Measurements from ENCODE around the gene RNF11. TPM values are rescaled to one million over a fixed set of nuclear protein-coding genes. Genes with fewer than 3 reads are reported as not detected.
"Not testable (repeated sequence)": the region's sequence is repeated elsewhere in the genome, so short reads cannot be mapped to it uniquely, and the experiment has no call there.

Gene RNF11
- total RNA-seq, 4 donors from 2014 or later = 70.6 to 110 (median 82.8) TPM

DNA sequence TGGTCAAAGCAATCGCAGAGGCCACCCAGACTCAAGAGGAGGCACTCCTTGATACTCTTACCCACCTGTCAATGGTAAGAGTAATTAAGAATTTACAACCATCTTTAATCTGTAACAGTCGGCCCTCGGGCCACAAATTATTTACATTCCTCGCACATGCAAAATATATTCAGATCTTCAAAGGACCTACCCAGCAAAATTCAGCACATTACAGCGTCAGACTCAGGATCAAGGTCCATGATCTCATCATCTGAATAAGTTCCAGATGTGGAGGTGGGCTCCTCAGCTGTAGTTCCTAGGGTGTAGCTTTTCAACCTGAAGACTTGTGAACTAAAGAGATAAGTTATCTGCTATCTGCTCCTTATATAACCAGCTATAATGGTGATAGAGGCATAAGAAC lies 17.1 kb upstream of the RNF11 start:
- Histone ChIP-seq H3K4me3 (no peak overlapping the region), H3K9me3 (no peaks in the 10 kb centered on the region), H3K27me3 (no peaks in the 10 kb centered on the region), H3K4me1 (peaks cover 4 to 30% (median 7%) of the 10 kb centered on the region in 3 donors), H3K36me3 (no peaks in the 10 kb centered on the region), H3K27ac (no peak overlapping the region)
- no peak for DNase-seq
- TF ChIP-seq, protein P1, sequence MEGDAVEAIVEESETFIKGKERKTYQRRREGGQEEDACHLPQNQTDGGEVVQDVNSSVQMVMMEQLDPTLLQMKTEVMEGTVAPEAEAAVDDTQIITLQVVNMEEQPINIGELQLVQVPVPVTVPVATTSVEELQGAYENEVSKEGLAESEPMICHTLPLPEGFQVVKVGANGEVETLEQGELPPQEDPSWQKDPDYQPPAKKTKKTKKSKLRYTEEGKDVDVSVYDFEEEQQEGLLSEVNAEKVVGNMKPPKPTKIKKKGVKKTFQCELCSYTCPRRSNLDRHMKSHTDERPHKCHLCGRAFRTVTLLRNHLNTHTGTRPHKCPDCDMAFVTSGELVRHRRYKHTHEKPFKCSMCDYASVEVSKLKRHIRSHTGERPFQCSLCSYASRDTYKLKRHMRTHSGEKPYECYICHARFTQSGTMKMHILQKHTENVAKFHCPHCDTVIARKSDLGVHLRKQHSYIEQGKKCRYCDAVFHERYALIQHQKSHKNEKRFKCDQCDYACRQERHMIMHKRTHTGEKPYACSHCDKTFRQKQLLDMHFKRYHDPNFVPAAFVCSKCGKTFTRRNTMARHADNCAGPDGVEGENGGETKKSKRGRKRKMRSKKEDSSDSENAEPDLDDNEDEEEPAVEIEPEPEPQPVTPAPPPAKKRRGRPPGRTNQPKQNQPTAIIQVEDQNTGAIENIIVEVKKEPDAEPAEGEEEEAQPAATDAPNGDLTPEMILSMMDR (IDR thresholded peaks at IDR 0.05) = no peak
- TF ChIP-seq POLR2A (IDR thresholded peaks at IDR 0.05) = no peak
- 74 to 93% methylated on average over 5 of the region's 5 CpGs for WGBS, 2 donors
- intact Hi-C loops (cut with DNase I) = no loop called here

DNA sequence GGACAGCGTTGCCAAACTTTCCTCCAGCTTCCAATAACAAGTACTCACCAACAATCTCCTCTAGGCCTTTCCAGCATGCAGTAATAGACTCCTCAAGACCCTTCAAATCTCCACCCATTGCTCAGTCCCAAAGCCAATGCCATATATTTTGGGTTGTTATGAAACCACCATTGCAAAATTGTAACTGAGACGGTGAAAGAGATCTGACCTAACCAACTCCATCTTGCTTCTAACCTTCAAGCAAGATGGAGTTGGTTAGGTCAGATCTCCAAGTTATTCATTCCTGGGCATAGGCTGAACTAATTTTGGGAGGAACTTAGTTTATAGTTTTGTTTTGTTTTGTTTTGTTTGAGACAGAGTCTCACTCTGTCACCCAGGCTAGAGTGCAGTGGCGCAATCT lies 14.5 kb upstream of the RNF11 start:
- intact Hi-C loops (cut with DNase I); H3K4me3 ChIP-seq; DNase-seq; H3K27me3 ChIP-seq; H3K9me3 ChIP-seq; H3K27ac ChIP-seq; H3K36me3 ChIP-seq: not testable (repeated sequence)
- peaks cover 0 to 12% (median 3%) of the 10 kb centered on the region in 3 donors for H3K4me1 ChIP-seq
- WGBS, 2 donors = 87 to 89% methylated on average over 3 of the region's 3 CpGs

DNA sequence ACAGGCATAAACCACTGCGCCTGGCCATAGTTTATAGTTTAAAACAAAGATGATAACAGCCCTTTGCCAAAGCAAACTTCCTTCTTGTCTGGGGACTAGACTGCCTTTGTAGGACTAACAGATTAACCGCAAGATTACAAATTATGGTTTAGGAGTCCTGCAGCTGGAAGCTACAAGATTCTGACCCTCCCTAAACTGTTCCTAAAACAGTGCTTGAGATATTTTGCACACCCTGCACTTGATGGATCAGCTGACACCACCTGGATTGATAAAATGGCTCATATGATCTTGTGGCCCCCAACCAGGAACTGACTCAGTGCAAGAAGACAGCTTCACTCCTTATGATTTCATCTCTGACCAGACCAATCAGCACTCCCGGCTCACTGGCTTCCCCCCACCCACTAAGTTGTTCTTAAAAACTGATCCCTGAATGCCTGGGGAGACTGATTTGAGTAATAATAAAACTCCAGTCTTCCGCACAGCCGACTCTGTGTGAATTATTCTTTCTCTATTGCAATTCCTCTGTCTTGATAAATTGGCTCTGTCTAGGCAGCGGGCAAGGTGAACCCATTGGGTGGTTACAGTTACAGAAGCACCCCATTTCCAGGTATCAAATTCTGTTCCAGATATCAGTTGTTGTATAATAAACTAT lies 13.8 kb upstream of the RNF11 start:
- intact Hi-C loops (cut with DNase I) = no loop called here
- H3K27ac ChIP-seq = no peak overlapping the region
- 87 to 95% methylated on average over 5 to 6 of the region's 6 CpGs for WGBS, 2 donors

DNA sequence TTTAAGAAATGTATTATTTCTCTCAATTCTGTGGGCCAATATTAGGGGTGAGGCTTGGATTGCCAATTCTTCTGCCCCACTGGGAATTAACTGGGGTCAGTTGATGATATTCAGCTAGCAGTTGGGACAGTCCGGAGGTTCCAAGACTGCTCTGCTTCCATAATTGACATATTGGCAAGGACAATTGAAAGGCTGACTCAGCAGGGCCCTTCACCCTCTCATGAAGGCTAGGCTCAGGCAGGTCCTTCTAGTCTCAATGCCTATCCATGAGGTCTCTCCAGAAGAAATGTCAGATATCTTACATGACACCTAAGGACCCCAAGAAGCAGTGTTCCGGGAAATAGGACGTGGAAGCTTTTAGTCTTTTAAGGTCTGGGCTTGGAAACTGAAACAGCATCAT lies 13.3 kb upstream of the RNF11 start:
- Histone ChIP-seq H3K4me1 (peaks cover 0 to 19% (median 3%) of the 10 kb centered on the region in 3 donors), H3K27me3 (no peaks in the 10 kb centered on the region), H3K27ac (no peak overlapping the region), H3K36me3 (no peaks in the 10 kb centered on the region), H3K9me3 (no peaks in the 10 kb centered on the region), H3K4me3 (no peak overlapping the region)
- intact Hi-C loops (cut with DNase I) = no loop called here
- no peak for DNase-seq
- WGBS, 2 donors = 86 to 90% methylated on average over 3 of the region's 3 CpGs
- TF ChIP-seq, protein P1 (IDR thresholded peaks at IDR 0.05) = no peak
- no peak for TF ChIP-seq POLR2A (IDR thresholded peaks at IDR 0.05)

More for the DNA sequence above, 13.8 kb upstream of the RNF11 start:
- no peak for DNase-seq
- TF ChIP-seq, protein P1 (IDR thresholded peaks at IDR 0.05) = no peak
- no peak for TF ChIP-seq POLR2A (IDR thresholded peaks at IDR 0.05)
- Histone ChIP-seq H3K4me3 (no peak overlapping the region), H3K27me3 (no peaks in the 10 kb centered on the region), H3K36me3 (no peaks in the 10 kb centered on the region), H3K9me3 (no peaks in the 10 kb centered on the region), H3K4me1 (peaks cover 0 to 14% (median 3%) of the 10 kb centered on the region in 3 donors)

DNA sequence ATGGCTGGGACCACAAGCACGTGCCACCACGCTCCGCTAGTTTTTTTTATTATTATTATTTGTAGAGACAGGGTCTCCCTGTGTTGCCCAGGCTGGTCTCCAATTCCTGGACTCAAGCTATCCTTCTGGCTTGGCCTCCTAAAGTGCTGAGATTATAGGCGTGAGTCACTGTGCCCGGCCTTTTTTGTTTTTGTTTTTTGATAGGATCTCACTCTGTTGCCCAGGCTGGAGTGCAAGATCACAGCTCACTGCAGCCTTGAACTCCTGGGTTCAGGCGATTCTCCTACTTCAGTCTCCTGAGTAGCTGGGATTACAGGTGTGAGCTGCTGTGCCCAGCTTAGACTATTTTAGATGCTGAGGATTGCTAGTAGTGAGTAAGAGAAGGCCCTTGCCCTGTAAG lies 11.8 kb upstream of the RNF11 start:
- WGBS, 2 donors = 90 to 99% methylated on average over 6 of the region's 6 CpGs
- TF ChIP-seq, protein P1 (IDR thresholded peaks at IDR 0.05) = no peak
- TF ChIP-seq POLR2A (IDR thresholded peaks at IDR 0.05) = no peak
- DNase-seq = no peak
- no peak overlapping the region for H3K4me3 ChIP-seq
- peaks cover 3 to 34% (median 5%) of the 10 kb centered on the region in 3 donors for H3K4me1 ChIP-seq
- intact Hi-C loops (cut with DNase I) = no loop called here
- H3K27me3 ChIP-seq = no peaks in the 10 kb centered on the region
- H3K36me3 ChIP-seq = no peaks in the 10 kb centered on the region
- H3K9me3 ChIP-seq = no peaks in the 10 kb centered on the region
- H3K27ac ChIP-seq = no peak overlapping the region

DNA sequence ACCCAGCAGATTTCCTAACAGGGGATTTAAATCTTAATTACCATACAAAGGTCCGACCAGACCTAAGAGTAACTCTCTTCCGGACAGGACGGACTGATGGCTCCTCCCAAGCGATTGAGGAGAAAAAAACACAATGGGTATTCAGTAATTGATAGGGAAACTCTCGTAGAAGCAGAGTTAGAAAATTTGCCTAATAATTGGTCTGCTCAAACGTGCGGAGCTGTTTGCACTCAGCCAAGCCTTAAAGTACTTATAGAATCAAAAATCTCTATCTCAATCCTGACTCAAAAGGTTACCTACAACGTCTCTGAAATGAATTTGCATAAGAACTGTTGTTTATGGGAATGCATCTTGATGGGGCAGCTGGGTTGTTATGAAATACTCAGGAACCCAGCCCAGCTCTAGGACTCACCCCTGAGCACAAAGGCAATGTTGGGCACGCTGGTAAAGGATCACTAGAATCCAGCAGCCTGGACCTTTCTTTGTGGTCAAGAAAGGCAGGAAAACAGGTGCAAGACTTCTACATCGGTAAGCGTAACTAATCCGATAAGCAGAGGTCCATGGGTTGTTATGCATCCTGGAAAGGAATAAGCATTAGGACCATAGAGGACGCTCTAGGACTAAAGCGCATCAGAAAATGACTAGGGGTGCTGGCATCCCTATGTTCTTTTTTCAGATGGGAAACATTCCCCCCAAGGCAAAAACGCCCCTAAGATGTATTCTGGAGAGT lies 8.7 kb upstream of the RNF11 start:
- H3K9me3 ChIP-seq; H3K4me3 ChIP-seq; DNase-seq; H3K36me3 ChIP-seq; H3K27ac ChIP-seq; intact Hi-C loops (cut with DNase I); H3K27me3 ChIP-seq: not testable (repeated sequence)
- H3K4me1 ChIP-seq = peaks cover 0 to 31% (median 5%) of the 10 kb centered on the region in 3 donors
- 73 to 82% methylated on average over 15 of the region's 15 CpGs for WGBS, 2 donors

DNA sequence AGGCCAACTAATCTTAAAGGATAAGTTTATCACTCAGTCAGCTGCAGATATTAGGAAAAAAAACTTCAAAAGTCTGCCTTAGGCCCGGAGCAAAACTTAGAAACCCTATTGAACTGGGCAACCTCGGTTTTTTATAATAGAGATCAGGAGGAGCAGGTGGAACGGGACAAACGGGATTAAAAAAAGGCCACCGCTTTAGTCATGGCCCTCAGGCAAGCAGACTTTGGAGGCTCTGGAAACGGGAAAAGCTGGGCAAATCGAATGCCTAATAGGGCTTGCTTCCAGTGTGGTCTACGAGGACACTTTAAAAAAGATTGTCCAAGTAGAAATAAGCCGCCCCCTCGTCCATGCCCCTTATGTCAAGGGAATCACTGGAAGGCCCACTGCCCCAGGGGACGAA lies 7.6 kb upstream of the RNF11 start:
- H3K36me3 ChIP-seq; intact Hi-C loops (cut with DNase I); H3K27me3 ChIP-seq; H3K9me3 ChIP-seq; DNase-seq; H3K4me3 ChIP-seq: not testable (repeated sequence)
- 46 to 60% methylated on average over 8 to 10 of the region's 11 CpGs for WGBS, 2 donors
- Histone ChIP-seq H3K4me1 (peaks cover 0 to 31% (median 5%) of the 10 kb centered on the region in 3 donors), H3K27ac (peak overlapping the region in 1 of 4 donors; percentile 33)

Data from esophagus squamous epithelium (tissue), 5 donors.